Brain pericyte (primary cell): Measurements from ENCODE around the gene HAO1.
"Not testable (repeated sequence)": the region's sequence is repeated elsewhere in the genome, so short reads cannot be mapped to it uniquely, and the experiment has no call there.

Source experiments
- DNase-seq: peaks from one replicate; pipeline ENCODE4 v3.0.0-alpha.2; 2012; ENCODE audit warnings: low read depth, low spot score

The HAO1 gene

GRCh38 chr20:7940341-7940740, at the start of gene HAO1:
HAO1 (minus strand) TSS chr20:7940458; CDS start chr20:7940422, 36 bp downstream.
- DNase-seq: no peak

GRCh38 chr20:7989379-7989778, 49.1 kb upstream of the HAO1 start:
- DNase-seq: no peak

- DNase-seq: no peak
Measured at GRCh38 chr20:7985916-7986315, 45.7 kb upstream of the HAO1 start.

- DNase-seq: no peak
Measured at GRCh38 chr20:7984192-7984591, 43.9 kb upstream of the HAO1 start.

- DNase-seq: no peak
Measured at GRCh38 chr20:7981374-7981773, 41.1 kb upstream of the HAO1 start.

GRCh38 chr20:7980332-7981046, 40.2 kb upstream of the HAO1 start:
- DNase-seq: no peak

GRCh38 chr20:7977709-7978108, 37.5 kb upstream of the HAO1 start:
- no peak for DNase-seq

- no peak for DNase-seq
Measured at GRCh38 chr20:7975851-7976414, 35.7 kb upstream of the HAO1 start.

GRCh38 chr20:7974785-7975435, 34.7 kb upstream of the HAO1 start:
- no peak for DNase-seq

- no peak for DNase-seq
Measured at GRCh38 chr20:7971536-7972280, 31.4 kb upstream of the HAO1 start.

GRCh38 chr20:7967199-7967844, 27.1 kb upstream of the HAO1 start:
- DNase-seq: no peak

- DNase-seq: no peak
Measured at GRCh38 chr20:7966176-7966575, 25.9 kb upstream of the HAO1 start.

GRCh38 chr20:7959484-7959883, 19.2 kb upstream of the HAO1 start:
- no peak for DNase-seq

- not testable (repeated sequence) for DNase-seq
Measured at GRCh38 chr20:7956561-7956960, 16.3 kb upstream of the HAO1 start.

- DNase-seq: no peak
Measured at GRCh38 chr20:7950387-7950786, 10.1 kb upstream of the HAO1 start.

GRCh38 chr20:7943891-7944290, 3.6 kb upstream of the HAO1 start:
- no peak for DNase-seq

GRCh38 chr20:7939663-7940062, 595 bp downstream of the HAO1 start:
- no peak for DNase-seq

GRCh38 chr20:7938058-7938457, 2.2 kb downstream of the HAO1 start:
- no peak for DNase-seq

- DNase-seq: no peak
Measured at GRCh38 chr20:7937328-7937727, 2.9 kb downstream of the HAO1 start.

- DNase-seq: no peak
Measured at GRCh38 chr20:7935027-7935551, 5.2 kb downstream of the HAO1 start.

GRCh38 chr20:7933346-7933745, 6.9 kb downstream of the HAO1 start:
- no peak for DNase-seq

- no peak for DNase-seq
Measured at GRCh38 chr20:7930343-7930742, 9.9 kb downstream of the HAO1 start.
